Upper lobe of left lung (tissue), 6 donors: Measurements from ENCODE around the gene SMYD5. TPM values are rescaled to one million over a fixed set of nuclear protein-coding genes. Genes with fewer than 3 reads are reported as not detected.

Experiments used
- ATAC-seq, 2 donors: fragments of 200-7000 bp; cut with Tn5 transposase; one replicate each; pipeline ENCODE4 v1.9.1; 2022; ENCODE audit warnings: mild to moderate bottlenecking in 2 of 2, moderate library complexity in 2 of 2; ENCODE audit not compliant: low FRiP score in 2 of 2
- DNase-seq, 2 donors: peaks; one replicate each; pipeline ENCODE4 v3.0.0-alpha.2; 2019 to 2020
- H3K27ac ChIP-seq, 4 donors: fragments of 200-600 bp; sonication (generic); one replicate each; pipeline ENCODE4 v1.5.1; 2016 to 2019
- H3K27me3 ChIP-seq, 4 donors: fragments of 200-600 bp; sonication (generic); one replicate each; pipeline ENCODE4 v1.5.1; 2017 to 2019
- H3K36me3 ChIP-seq, 4 donors: fragments of 200-600 bp; sonication (generic); one replicate each; pipeline ENCODE4 v1.5.1; 2016 to 2019
- H3K4me1 ChIP-seq, 4 donors: fragments of 200-600 bp; sonication (generic); one replicate each; pipeline ENCODE4 v1.5.1; 2018 to 2019
- H3K4me3 ChIP-seq, 4 donors: fragments of 200-600 bp; sonication (generic); one replicate each; pipeline ENCODE4 v1.5.1; 2017 to 2019; ENCODE audit warnings: mild to moderate bottlenecking in 2 of 4, moderate library complexity in 1 of 4
- H3K9me3 ChIP-seq, 4 donors: fragments of 200-600 bp; sonication (generic); one replicate each; pipeline ENCODE4 v1.5.1; 2018 to 2019
- EP300 ChIP-seq, 4 donors: sonication (generic); formaldehyde crosslinking; IDR thresholded peaks; one replicate each; pipeline ENCODE4 v1.5.1; 2017; ENCODE audit warnings: antibody characterized with exemption in 4 of 4, control low read depth in 2 of 4
- POLR2A ChIP-seq, 4 donors: fragments of 450-650 bp; IDR thresholded peaks; one replicate each; pipeline ENCODE4 v1.5.1; 2016 to 2017; ENCODE audit warnings: antibody characterized with exemption in 4 of 4, mild to moderate bottlenecking in 2 of 4
- POLR2AphosphoS5 ChIP-seq, 2 donors: sonication (generic); formaldehyde crosslinking; IDR thresholded peaks; one replicate each; pipeline ENCODE4 v1.5.1; 2017; ENCODE audit warnings: antibody characterized with exemption in 2 of 2
- WGBS, 2 donors: methylation state at CpG; one replicate each; pipeline ENCODE4 v1.1.5; 2017 to 2018; 5-methylcytosine and 5-hydroxymethylcytosine counted together
- total RNA-seq, 6 donors: library from RNA; depleted of rRNA in 4 of 6; stranded (reverse); fragments of >200 nt in 4 of 6; gene quantifications; one replicate each; pipeline versions ENCODE4 v1.1.0 to v1.2.1, GENCODE V29; 2016 to 2021
- TF ChIP-seq, protein P1 (sequence below), 6 experiments: fragments of 450-650 bp in 4 of 6; fragments of 200-600 bp in 2 of 6; sonication (generic) in 2 of 6; IDR thresholded peaks; one replicate each; pipeline ENCODE4 v1.5.1; 2016 to 2019; ENCODE audit warnings: antibody characterized with exemption in 6 of 6
- donor health status: DM: no; HTN: no; CAD: no; lungs with moderate emphysema.
- donor health status: DM: no; HTN: yes; CAD: no; lungs with severe emphysema.

SMYD5 gene
- total RNA-seq, 6 donors from 2014 or later, result 18.1 to 58.8 (median 21.2) TPM

DNA sequence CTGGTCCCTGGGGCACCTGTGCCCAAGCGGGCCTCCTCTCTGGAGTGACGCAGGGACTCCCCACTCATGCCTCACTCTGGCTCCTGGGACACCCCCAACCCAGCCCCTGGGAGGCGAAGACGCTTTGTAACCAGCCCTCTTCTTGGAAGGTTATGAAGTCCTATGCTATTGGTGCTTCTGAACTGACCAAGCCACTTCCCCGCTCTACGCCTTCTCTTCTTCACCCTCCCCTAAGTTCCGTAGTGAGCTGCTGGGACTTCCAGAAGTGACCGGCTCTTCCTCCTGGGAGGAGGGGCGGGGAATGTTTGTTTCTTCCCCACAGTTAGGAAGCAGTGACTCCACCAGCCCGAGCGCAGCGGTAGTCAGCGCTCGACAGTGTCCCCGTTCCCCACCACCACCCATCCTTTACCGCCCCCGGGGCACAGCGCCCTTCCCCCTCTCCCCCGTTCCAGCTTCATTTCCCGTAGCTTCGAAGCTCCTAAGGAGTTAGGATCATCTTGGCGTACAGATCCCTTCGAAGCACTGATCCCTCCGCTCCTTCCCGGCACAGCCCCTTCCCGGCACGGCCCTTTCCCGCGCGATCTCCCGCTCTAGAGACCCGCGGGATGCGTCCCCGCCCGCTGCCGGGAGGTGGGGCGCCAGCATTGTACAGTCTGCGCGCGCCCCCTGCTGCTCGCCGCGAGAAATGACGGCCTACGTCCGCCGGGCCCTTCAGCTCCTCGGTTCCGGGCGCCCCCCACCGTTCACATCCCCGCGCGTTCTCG, 37.0 kb upstream of the SMYD5 start:
- no peaks in the 10 kb centered on the region for H3K36me3 ChIP-seq
- H3K4me3 ChIP-seq, result peak overlapping the region; percentile 40 to 75 (median 57)
- no peaks in the 10 kb centered on the region for H3K9me3 ChIP-seq
- DNase-seq, result peak; percentile 91 to 99
- H3K27ac ChIP-seq, result peak overlapping the region; percentile 75 to 86 (median 82)
- TF ChIP-seq, protein P1, sequence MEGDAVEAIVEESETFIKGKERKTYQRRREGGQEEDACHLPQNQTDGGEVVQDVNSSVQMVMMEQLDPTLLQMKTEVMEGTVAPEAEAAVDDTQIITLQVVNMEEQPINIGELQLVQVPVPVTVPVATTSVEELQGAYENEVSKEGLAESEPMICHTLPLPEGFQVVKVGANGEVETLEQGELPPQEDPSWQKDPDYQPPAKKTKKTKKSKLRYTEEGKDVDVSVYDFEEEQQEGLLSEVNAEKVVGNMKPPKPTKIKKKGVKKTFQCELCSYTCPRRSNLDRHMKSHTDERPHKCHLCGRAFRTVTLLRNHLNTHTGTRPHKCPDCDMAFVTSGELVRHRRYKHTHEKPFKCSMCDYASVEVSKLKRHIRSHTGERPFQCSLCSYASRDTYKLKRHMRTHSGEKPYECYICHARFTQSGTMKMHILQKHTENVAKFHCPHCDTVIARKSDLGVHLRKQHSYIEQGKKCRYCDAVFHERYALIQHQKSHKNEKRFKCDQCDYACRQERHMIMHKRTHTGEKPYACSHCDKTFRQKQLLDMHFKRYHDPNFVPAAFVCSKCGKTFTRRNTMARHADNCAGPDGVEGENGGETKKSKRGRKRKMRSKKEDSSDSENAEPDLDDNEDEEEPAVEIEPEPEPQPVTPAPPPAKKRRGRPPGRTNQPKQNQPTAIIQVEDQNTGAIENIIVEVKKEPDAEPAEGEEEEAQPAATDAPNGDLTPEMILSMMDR (IDR thresholded peaks at IDR 0.05), result peak; percentile 97 to 100 (median 99)
- TF ChIP-seq POLR2AphosphoS5 (IDR thresholded peaks at IDR 0.05) (peak in 1 of 2 donors; percentile 28), EP300 (IDR thresholded peaks at IDR 0.05) (peak in 1 of 4 donors; percentile 17), POLR2A (IDR thresholded peaks at IDR 0.05) (peak in 1 of 4 donors; percentile 36)
- H3K4me1 ChIP-seq, result peaks cover 24 to 28% (median 27%) of the 10 kb centered on the region in 4 donors
- peaks cover 0 to 17% (median 5%) of the 10 kb centered on the region in 4 donors for H3K27me3 ChIP-seq
- peak; percentile 97 for ATAC-seq
- WGBS, 2 donors, result 1% methylated on average over 21 to 55 of the region's 56 CpGs

DNA sequence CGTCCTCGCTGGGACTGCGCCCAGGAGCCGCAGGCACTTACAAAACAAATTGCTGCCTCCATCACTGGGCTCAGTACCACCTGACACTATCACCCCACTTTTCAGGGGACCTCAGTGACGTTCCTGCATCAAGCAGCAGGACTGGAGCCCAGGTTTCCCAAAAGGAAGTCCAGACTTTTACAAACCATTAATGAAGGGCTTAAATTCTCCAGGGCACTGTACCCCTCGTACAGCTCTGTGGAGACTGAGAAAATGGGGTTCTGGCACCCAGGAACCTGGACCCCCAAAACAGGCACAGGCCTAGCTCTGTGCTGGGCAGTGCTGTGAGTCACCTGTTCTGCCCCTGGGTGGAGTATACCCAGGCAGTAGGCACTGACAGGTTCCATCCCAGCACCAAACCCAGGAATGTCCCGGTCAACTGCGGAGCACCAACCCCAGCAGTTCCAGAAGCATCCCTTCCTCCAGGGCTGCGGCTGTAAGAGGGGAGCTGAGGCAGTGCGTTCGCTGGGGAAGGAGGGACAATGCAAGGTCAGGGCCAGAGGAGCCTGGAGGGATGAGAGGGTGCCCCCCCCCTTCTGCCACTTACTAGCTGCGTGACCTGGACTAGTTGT, 36.3 kb upstream of the SMYD5 start:
- Histone ChIP-seq H3K27ac (peak overlapping the region in 3 of 4 donors; percentile 80 to 86 (median 83)), H3K36me3 (no peaks in the 10 kb centered on the region), H3K4me3 (peak overlapping the region in 3 of 4 donors; percentile 51 to 75 (median 63)), H3K9me3 (no peaks in the 10 kb centered on the region), H3K4me1 (peaks cover 24 to 28% (median 27%) of the 10 kb centered on the region in 4 donors), H3K27me3 (peaks cover 0 to 17% (median 5%) of the 10 kb centered on the region in 4 donors)
- TF ChIP-seq EP300 (IDR thresholded peaks at IDR 0.05) (no peak), POLR2AphosphoS5 (IDR thresholded peaks at IDR 0.05) (no peak)
- TF ChIP-seq, protein P1 (IDR thresholded peaks at IDR 0.05), result peak in 1 of 6 experiments; percentile 30
- ATAC-seq, result peak in 1 of 2 donors; percentile 17
- 17 to 26% methylated on average over 9 to 12 of the region's 12 CpGs for WGBS, 2 donors
- DNase-seq, result no peak

DNA sequence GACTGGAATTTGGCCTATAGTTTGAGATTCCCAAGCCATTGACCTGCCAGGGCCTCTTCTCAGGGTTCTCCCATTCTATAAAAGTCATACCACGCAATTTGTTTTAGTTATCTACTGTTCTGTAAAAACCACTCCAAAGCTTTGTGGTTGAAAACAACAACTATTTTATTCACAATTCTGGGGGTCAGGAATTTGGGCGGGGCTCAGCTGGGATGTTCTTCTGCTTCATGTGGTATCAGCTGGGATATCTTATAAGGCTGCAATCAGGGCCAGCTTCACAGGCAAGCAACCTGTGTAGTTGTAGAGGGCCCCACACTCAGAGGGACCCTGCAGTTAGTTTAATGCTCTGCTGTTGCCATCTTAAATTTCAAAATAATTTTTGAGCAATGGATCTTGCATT, 28.1 kb upstream of the SMYD5 start:
- Histone ChIP-seq H3K27me3 (no peaks in the 10 kb centered on the region), H3K27ac (no peak overlapping the region), H3K4me3 (no peak overlapping the region), H3K9me3 (peaks cover 0 to 10% (median 5%) of the 10 kb centered on the region in 4 donors), H3K36me3 (no peaks in the 10 kb centered on the region), H3K4me1 (no peaks in the 10 kb centered on the region)
- no peak for DNase-seq
- 92% methylated on average over 2 of the region's 2 CpGs for WGBS, 2 donors
- TF ChIP-seq, protein P1 (IDR thresholded peaks at IDR 0.05), result no peak
- TF ChIP-seq EP300 (IDR thresholded peaks at IDR 0.05) (no peak), POLR2AphosphoS5 (IDR thresholded peaks at IDR 0.05) (no peak), POLR2A (IDR thresholded peaks at IDR 0.05) (no peak)
- no peak for ATAC-seq

DNA sequence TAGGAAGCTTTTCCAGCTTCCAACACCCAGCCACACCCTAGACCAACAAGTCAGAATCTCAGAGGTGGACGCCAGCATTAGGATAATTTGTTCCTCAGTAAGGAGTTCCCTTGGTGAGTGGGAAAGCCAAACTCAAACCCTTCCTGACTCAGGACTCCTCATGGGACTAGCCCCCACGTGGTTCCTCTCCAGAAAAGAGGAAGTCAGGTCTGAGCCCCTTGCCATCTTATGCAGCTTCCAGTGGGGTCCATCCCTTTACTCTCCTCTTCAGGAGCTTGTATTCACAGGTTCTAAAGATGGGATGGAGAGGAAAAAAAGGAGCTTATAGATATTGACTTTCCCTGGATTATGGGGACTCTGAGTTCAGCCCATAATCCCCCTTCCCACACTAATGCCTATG, 26.5 kb upstream of the SMYD5 start:
- DNase-seq (no peak), ATAC-seq (no peak)
- Histone ChIP-seq H3K36me3 (no peaks in the 10 kb centered on the region), H3K9me3 (peaks cover 0 to 10% (median 5%) of the 10 kb centered on the region in 4 donors), H3K27me3 (no peaks in the 10 kb centered on the region), H3K4me1 (no peaks in the 10 kb centered on the region), H3K27ac (no peak overlapping the region), H3K4me3 (no peak overlapping the region)
- TF ChIP-seq EP300 (IDR thresholded peaks at IDR 0.05) (no peak), POLR2AphosphoS5 (IDR thresholded peaks at IDR 0.05) (no peak), POLR2A (IDR thresholded peaks at IDR 0.05) (no peak)
- TF ChIP-seq, protein P1 (IDR thresholded peaks at IDR 0.05), result no peak
- 44 to 55% methylated on average over 2 of the region's 2 CpGs for WGBS, 2 donors
